Measurements from ENCODE around the gene XCR1. TPM values are rescaled to one million over a fixed set of nuclear protein-coding genes. Genes with fewer than 3 reads are reported as not detected.

Gene XCR1
- total RNA-seq, 1 donor = not detected

DNA sequence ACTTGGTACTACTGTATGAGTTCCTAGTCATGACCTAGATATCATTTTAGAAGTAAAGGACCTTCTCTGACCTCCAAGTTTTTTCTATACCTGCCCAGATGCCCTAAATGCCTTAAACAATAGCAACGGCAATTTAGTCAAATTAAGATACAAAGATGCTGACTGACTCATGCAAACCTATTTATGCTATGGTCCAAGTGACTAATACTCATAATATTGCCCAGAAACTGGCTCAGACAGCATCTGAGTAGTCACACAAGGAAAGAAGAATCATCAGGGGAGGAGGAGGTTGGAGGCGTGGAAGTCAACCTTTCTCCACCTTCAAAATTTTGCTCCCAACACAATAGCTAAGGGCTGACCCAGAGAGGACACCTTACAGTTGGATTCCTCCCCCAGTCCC is 38.5 kb downstream of the XCR1 start:
- Histone ChIP-seq H3K4me1 (ENCODE audit: insufficient read depth, low read length) (peaks cover 73% of the 10 kb centered on the region), H3K4me2 (ENCODE audit: insufficient read depth, low read length) (peak overlapping the region; percentile 28), H3K36me3 (ENCODE audit: insufficient read depth, low read length) (peaks cover 1% of the 10 kb centered on the region), H3K79me2 (ENCODE audit: insufficient read depth, low read length) (peaks cover 54% of the 10 kb centered on the region), H4K20me1 (ENCODE audit: insufficient read depth, low read length) (peaks cover 6% of the 10 kb centered on the region), H3K4me3 (ENCODE audit: insufficient read depth, low read length) (no peak overlapping the region), H3K27ac (ENCODE audit: low read depth, low read length) (peak overlapping the region; percentile 90), H2AFZ (ENCODE audit: low read length) (peak overlapping the region; percentile 52), H3K9me3 (ENCODE audit: low read depth, low read length) (no peaks in the 10 kb centered on the region), H3K27me3 (ENCODE audit: insufficient read depth, low read length) (no peaks in the 10 kb centered on the region)
- DNase-seq (ENCODE audit: insufficient read length, low spot score, missing footprints) = peak; percentile 97
- TF ChIP-seq, protein P1, sequence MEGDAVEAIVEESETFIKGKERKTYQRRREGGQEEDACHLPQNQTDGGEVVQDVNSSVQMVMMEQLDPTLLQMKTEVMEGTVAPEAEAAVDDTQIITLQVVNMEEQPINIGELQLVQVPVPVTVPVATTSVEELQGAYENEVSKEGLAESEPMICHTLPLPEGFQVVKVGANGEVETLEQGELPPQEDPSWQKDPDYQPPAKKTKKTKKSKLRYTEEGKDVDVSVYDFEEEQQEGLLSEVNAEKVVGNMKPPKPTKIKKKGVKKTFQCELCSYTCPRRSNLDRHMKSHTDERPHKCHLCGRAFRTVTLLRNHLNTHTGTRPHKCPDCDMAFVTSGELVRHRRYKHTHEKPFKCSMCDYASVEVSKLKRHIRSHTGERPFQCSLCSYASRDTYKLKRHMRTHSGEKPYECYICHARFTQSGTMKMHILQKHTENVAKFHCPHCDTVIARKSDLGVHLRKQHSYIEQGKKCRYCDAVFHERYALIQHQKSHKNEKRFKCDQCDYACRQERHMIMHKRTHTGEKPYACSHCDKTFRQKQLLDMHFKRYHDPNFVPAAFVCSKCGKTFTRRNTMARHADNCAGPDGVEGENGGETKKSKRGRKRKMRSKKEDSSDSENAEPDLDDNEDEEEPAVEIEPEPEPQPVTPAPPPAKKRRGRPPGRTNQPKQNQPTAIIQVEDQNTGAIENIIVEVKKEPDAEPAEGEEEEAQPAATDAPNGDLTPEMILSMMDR (IDR thresholded peaks at IDR 0.05; ENCODE audit: extremely low read depth, low read depth, low read length) = no peak

DNA sequence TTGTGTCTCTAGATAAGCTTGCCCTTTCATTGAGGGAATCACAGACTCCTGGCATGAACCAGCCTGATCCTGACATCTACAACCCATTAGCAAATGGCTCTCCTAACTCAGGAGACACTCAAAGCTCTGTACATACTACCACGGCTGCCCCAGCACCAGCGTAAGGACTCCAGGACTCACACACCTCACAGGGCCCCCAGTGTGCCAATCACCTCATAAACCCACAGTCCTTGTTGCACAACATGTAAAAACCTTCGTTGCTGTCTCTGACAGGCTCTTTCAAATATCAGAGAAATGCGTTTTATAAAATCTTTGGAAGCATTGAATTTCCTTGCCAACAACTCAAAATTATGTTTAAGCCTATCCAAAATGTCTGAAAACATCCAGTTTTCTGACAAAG is 38.9 kb downstream of the XCR1 start:
- H4K20me1 ChIP-seq (ENCODE audit: insufficient read depth, low read length) = peaks cover 6% of the 10 kb centered on the region
- peak overlapping the region; percentile 90 for H3K27ac ChIP-seq (ENCODE audit: low read depth, low read length)
- H3K4me2 ChIP-seq (ENCODE audit: insufficient read depth, low read length) = peak overlapping the region; percentile 27
- TF ChIP-seq, protein P1 (IDR thresholded peaks at IDR 0.05; ENCODE audit: extremely low read depth, low read depth, low read length) = no peak
- no peak for DNase-seq (ENCODE audit: insufficient read length, low spot score, missing footprints)
- H3K79me2 ChIP-seq (ENCODE audit: insufficient read depth, low read length) = peaks cover 52% of the 10 kb centered on the region
- H2AFZ ChIP-seq (ENCODE audit: low read length) = peak overlapping the region; percentile 11
- H3K4me1 ChIP-seq (ENCODE audit: insufficient read depth, low read length) = peaks cover 71% of the 10 kb centered on the region
- peaks cover 6% of the 10 kb centered on the region for H3K36me3 ChIP-seq (ENCODE audit: insufficient read depth, low read length)
- no peak overlapping the region for H3K4me3 ChIP-seq (ENCODE audit: insufficient read depth, low read length)
- H3K27me3 ChIP-seq (ENCODE audit: insufficient read depth, low read length) = no peaks in the 10 kb centered on the region
- H3K9me3 ChIP-seq (ENCODE audit: low read depth, low read length) = no peaks in the 10 kb centered on the region

DNA sequence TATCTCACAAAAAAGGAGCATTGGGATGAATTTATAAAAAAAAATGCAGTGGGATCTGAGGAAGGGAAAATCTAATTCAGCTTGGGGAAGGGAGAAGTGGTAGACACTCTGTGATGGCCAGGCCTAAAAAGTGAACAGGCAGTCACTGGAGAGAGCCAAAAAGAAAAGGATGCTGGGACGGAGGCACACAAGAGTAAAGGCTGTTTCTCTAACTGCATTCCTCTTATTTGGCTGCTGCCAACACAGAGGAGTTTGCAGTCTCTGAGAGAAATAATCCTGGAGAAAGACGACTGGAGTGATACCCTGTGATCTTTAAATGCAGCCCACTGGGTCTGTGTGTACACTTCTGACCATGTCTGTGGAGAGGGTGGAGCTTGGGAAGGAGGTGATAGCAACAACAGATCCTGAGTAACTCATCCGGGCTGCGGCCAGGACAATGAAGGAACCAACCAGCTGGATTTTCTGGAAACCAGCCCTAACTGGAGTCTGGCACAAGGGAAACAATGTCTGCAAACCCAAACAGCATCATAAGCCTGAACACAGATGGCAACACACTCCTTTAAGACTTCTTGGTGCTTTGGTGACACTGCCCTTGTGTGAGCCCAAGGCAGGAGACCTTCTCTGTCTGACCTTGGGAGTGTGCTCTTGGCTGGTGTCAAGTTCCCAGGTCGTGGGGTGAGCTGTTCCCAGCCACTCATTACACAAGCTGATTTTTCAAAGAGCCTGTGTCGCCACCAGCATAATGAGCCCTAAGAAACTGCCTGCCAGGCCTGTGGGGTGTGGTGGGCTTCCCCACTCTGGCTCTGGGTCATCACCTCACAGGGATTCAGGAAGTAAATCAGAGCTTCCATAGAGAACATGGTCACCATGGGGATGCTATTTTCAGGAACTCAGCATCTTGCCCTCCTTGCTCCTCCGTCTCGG is 39.7 kb downstream of the XCR1 start:
- H3K4me3 ChIP-seq (ENCODE audit: insufficient read depth, low read length) = no peak overlapping the region
- no peaks in the 10 kb centered on the region for H3K9me3 ChIP-seq (ENCODE audit: low read depth, low read length)
- TF ChIP-seq, protein P1 (IDR thresholded peaks at IDR 0.05; ENCODE audit: extremely low read depth, low read depth, low read length) = no peak
- peaks cover 64% of the 10 kb centered on the region for H3K4me1 ChIP-seq (ENCODE audit: insufficient read depth, low read length)
- H2AFZ ChIP-seq (ENCODE audit: low read length) = peak overlapping the region; percentile 11
- peaks cover 52% of the 10 kb centered on the region for H3K79me2 ChIP-seq (ENCODE audit: insufficient read depth, low read length)
- H3K27me3 ChIP-seq (ENCODE audit: insufficient read depth, low read length) = no peaks in the 10 kb centered on the region
- no peak for DNase-seq (ENCODE audit: insufficient read length, low spot score, missing footprints)
- H3K4me2 ChIP-seq (ENCODE audit: insufficient read depth, low read length) = peak overlapping the region; percentile 9
- H3K36me3 ChIP-seq (ENCODE audit: insufficient read depth, low read length) = peaks cover 12% of the 10 kb centered on the region
- H4K20me1 ChIP-seq (ENCODE audit: insufficient read depth, low read length) = peaks cover 6% of the 10 kb centered on the region
- peak overlapping the region; percentile 90 for H3K27ac ChIP-seq (ENCODE audit: low read depth, low read length)

DNA sequence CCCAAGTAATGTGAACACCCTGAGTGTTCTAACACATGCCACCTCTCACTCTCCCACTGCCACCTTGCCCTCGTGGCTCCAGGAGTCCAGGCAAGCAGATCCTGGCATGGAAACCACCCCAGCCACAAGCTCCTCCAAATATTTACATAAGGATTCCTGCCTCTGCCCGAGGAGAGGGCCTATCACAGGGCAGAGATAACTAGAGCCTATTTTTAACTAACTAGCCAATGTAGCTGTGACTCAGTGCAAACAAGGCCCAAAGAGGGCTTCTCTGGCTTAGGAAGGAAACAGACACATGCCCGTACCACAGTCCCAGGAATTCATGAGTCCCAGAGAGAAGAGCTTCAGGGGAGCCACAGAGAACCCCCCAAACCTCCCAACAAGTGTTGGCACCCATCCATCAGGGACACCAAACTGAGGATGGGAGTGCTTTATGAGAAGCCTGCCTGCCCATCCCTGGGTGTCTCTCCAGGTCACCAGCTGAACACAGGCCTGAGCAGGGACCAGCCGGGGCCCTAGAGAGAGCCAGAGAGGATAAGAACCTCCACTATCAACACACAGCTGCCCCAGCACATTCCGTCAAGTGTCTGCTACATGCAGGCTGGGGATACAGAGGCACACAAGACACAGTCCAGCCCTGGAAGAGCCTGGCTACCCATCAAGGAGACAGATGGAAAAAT is 40.8 kb downstream of the XCR1 start:
- Histone ChIP-seq H3K9me3 (ENCODE audit: low read depth, low read length) (no peaks in the 10 kb centered on the region), H3K4me3 (ENCODE audit: insufficient read depth, low read length) (peak overlapping the region; percentile 15), H3K4me1 (ENCODE audit: insufficient read depth, low read length) (peaks cover 61% of the 10 kb centered on the region), H4K20me1 (ENCODE audit: insufficient read depth, low read length) (peaks cover 10% of the 10 kb centered on the region), H3K27me3 (ENCODE audit: insufficient read depth, low read length) (no peaks in the 10 kb centered on the region), H3K79me2 (ENCODE audit: insufficient read depth, low read length) (peaks cover 43% of the 10 kb centered on the region), H3K36me3 (ENCODE audit: insufficient read depth, low read length) (peaks cover 16% of the 10 kb centered on the region), H2AFZ (ENCODE audit: low read length) (peak overlapping the region; percentile 64), H3K4me2 (ENCODE audit: insufficient read depth, low read length) (peak overlapping the region; percentile 35), H3K27ac (ENCODE audit: low read depth, low read length) (peak overlapping the region; percentile 90)
- TF ChIP-seq, protein P1 (IDR thresholded peaks at IDR 0.05; ENCODE audit: extremely low read depth, low read depth, low read length) = no peak
- peak; percentile 93 for DNase-seq (ENCODE audit: insufficient read length, low spot score, missing footprints)
